Psoas muscle (tissue), 8 donors: ENCODE data around the gene RBM44. TPM values are rescaled to one million over a fixed set of nuclear protein-coding genes. Genes with fewer than 3 reads are reported as not detected.

Source experiments
- ATAC-seq, 4 donors: fragments of 200-7000 bp; cut with Tn5 transposase; one replicate each; pipeline ENCODE4 v1.9.1; 2020; ENCODE audit warnings: moderate library complexity in 3 of 4, mild to moderate bottlenecking in 2 of 4
- DNase-seq, 2 donors: peaks; one replicate each; pipeline ENCODE4 v3.0.0-alpha.2; 2020
- H3K27ac ChIP-seq: fragments of 200-600 bp; one replicate; pipeline ENCODE4 v1.8.0; 2022
- H3K27me3 ChIP-seq, 3 donors: fragments of 200-600 bp in 1 of 3; one replicate each; pipeline versions ENCODE4 v1.6.1 to v1.8.0; 2013 to 2022; ENCODE audit warnings: low read length in 2 of 3, mild to moderate bottlenecking in 2 of 3, moderate library complexity in 1 of 3; ENCODE audit not compliant: insufficient read depth in 3 of 3
- H3K36me3 ChIP-seq, 2 donors: fragments of 200-600 bp in 1 of 2; one replicate each; pipeline versions ENCODE4 v1.6.1 to v1.8.0; 2013 to 2022; ENCODE audit warnings: low read depth in 1 of 2, mild to moderate bottlenecking in 1 of 2, moderate library complexity in 1 of 2; ENCODE audit not compliant: insufficient read depth in 1 of 2
- H3K4me1 ChIP-seq: fragments of 200-600 bp; one replicate; pipeline ENCODE4 v1.8.0; 2022
- H3K4me3 ChIP-seq: fragments of 200-600 bp; one replicate; pipeline ENCODE4 v1.8.0; 2022; ENCODE audit warnings: mild to moderate bottlenecking
- H3K9me3 ChIP-seq: fragments of 200-600 bp; one replicate; pipeline ENCODE4 v1.8.0; 2022
- WGBS, 3 donors: extraction: QIAGEN DNeasy Blood & Tissue Kit; methylation state at CpG; one replicate each; pipeline versions ENCODE4 v1.1.6 to v1.1.7; 2013; 5-methylcytosine and 5-hydroxymethylcytosine counted together
- intact Hi-C, 2 donors: fragments of 100-400 bp; cut with DNase I; formaldehyde crosslinking; loops; one replicate each; pipeline versions ENCODE4 v1.11.0 to v1.14.2; 2022
- polyA plus RNA-seq, 3 donors: library from polyadenylated mRNA; stranded (reverse); fragments of 200-250 nt; gene quantifications; one replicate each; pipeline ENCODE4 v1.2.3, GENCODE V29; 2013
- total RNA-seq, 4 donors: library from RNA; stranded (reverse); fragmentation: NEBNext Ultra II Directional in 2 of 4; extraction: Animal tissue kit (Norgen Biotek cat#: 25700) in 2 of 4; gene quantifications; one replicate each; pipeline versions ENCODE4 v1.2.1 to v1.2.4, GENCODE V29; 2021 to 2023
- TF ChIP-seq, protein P1 (sequence below): fragments of 200-600 bp; IDR thresholded peaks from one replicate; pipeline ENCODE4 v1.8.0; 2022; ENCODE audit warnings: antibody characterized with exemption
- donor health status: healthy with polysubstance abuse.
- donor health status: DM: no; HTN: no; CAD: no; lungs with moderate emphysema.
- donor health status: Bipolar disorder and iron deficiency.
- donor health status: healthy.
- donor health status: DM: yes; HTN: yes; CAD: no.
- donor health status: DM: no; HTN: no; CAD: no.
- donor health status: DM: no; HTN: no; CAD: no.
- donor health status: DM: yes; HTN: yes; CAD: no.

The RBM44 gene
- total and polyA plus RNA-seq, 7 donors: 0.06 to 0.58 (median 0.38) TPM

DNA sequence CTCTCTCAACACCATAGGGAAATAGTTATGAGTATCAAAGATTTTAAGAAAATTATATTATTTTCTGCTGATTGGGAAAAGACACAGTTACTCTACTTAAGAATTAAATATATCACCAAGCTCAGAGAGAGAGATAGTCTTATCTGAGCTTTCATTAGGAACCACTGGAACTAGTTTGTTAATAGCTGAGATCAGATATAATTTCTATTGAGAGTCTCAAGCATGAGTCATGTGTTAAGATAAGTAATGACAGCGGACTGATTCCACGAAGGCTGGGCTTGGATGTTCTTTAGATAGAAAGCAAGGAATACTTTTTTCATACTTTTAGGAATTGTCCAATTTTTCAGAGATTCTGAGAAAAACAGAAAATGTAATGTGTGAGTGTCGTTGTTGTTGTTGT is 44.4 kb upstream of the RBM44 start:
- TF ChIP-seq, protein P1, sequence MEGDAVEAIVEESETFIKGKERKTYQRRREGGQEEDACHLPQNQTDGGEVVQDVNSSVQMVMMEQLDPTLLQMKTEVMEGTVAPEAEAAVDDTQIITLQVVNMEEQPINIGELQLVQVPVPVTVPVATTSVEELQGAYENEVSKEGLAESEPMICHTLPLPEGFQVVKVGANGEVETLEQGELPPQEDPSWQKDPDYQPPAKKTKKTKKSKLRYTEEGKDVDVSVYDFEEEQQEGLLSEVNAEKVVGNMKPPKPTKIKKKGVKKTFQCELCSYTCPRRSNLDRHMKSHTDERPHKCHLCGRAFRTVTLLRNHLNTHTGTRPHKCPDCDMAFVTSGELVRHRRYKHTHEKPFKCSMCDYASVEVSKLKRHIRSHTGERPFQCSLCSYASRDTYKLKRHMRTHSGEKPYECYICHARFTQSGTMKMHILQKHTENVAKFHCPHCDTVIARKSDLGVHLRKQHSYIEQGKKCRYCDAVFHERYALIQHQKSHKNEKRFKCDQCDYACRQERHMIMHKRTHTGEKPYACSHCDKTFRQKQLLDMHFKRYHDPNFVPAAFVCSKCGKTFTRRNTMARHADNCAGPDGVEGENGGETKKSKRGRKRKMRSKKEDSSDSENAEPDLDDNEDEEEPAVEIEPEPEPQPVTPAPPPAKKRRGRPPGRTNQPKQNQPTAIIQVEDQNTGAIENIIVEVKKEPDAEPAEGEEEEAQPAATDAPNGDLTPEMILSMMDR: no peak
- no peak for DNase-seq
- WGBS, 3 donors: 48 to 64% (median 63%) methylated on average over 3 of the region's 3 CpGs
- intact Hi-C loops: no loop called here
- H3K27me3 ChIP-seq: no peaks in the 10 kb centered on the region
- H3K4me3 ChIP-seq: no peak overlapping the region
- H3K9me3 ChIP-seq: no peaks in the 10 kb centered on the region
- H3K4me1 ChIP-seq: peaks cover 16% of the 10 kb centered on the region
- H3K36me3 ChIP-seq: peaks cover 9 to 97% of the 10 kb centered on the region in 2 donors
- ATAC-seq: peak; percentile 67 to 85 (median 77)
- H3K27ac ChIP-seq: peak overlapping the region; percentile 38

DNA sequence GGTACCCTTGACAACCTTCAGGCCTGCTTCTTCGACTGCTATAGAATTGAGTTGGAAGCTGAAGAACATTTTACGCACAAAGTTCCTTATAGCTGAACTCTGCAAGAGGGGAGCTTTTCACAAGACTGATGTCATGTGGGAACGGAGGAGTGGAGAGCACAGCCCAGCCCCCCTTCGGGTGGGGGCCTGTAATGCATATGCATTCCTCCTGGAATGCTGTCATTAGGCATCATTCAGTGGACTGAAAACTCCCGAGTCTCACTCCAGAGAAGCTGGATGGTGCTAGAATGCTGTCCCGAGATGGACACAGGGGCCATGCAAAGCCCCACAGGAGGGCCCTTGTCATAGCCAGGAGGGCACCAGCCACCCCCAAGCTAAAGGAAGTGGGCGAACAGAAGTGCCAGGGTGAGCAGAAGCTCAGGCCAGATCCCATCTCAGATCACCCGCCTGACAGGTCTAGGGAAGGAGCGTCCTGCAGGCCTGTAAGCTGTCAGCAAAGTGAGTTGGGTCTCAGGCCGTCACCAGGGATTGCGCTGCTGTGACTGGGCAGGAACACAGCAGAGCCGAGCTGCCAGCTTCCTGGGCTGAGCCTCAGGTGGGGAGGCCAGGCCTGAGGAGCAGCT is 43.8 kb upstream of the RBM44 start:
- TF ChIP-seq, protein P1: no peak
- 89 to 90% (median 90%) methylated on average over 11 to 12 of the region's 12 CpGs for WGBS, 3 donors
- H3K9me3 ChIP-seq: no peaks in the 10 kb centered on the region
- H3K27ac ChIP-seq: peak overlapping the region; percentile 38
- peaks cover 7 to 97% of the 10 kb centered on the region in 2 donors for H3K36me3 ChIP-seq
- H3K27me3 ChIP-seq: no peaks in the 10 kb centered on the region
- no peak for DNase-seq
- peaks cover 16% of the 10 kb centered on the region for H3K4me1 ChIP-seq
- intact Hi-C loops: no loop called here
- ATAC-seq: peak in 3 of 4 donors; percentile 16 to 27 (median 23)
- no peak overlapping the region for H3K4me3 ChIP-seq

DNA sequence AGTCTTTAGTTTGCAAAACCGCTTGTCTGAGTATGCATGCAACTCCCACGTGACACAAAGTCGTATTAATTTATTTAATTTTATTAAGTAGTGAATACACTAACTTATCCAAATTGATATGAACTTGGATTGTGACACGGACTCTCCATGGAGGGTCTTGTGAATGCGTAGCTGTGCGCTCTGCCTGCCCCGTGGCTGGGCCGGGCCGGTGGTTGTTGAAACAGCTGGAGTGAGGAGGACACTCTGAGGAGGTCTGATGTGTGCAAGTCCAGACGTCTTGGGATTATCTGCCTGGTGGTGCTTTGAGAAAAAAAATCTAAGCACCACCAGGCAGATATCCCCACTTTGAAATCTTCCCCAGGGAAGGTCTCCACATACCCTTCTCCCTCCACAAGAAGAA is 41.0 kb upstream of the RBM44 start:
- intact Hi-C loops: no loop called here
- Histone ChIP-seq H3K27me3 (no peaks in the 10 kb centered on the region), H3K36me3 (peaks cover 4 to 97% of the 10 kb centered on the region in 2 donors), H3K9me3 (no peaks in the 10 kb centered on the region), H3K27ac (no peak overlapping the region), H3K4me3 (no peak overlapping the region), H3K4me1 (peaks cover 16% of the 10 kb centered on the region)
- TF ChIP-seq, protein P1: no peak
- 88 to 92% (median 91%) methylated on average over 10 of the region's 10 CpGs for WGBS, 3 donors
- no peak for ATAC-seq
- no peak for DNase-seq

DNA sequence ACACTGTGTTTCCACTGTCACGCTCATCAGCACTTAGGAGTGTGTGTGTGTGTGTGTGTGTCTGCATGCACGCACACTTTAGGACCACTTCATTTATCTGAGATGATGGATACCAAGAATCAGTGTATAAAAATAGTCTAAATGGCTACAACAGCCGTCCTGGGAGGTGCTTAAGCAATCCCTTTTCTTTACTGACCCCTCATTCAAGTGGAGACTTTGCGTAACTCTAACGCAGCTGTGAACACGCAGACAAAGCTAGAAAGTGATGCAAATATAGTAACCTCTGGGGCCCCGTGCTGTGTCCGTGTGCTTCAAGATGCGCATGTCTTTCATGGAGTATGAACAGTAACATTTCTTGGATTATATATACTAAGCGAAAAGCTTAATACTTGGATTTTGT is 40.4 kb upstream of the RBM44 start:
- TF ChIP-seq, protein P1: no peak
- peaks cover 16% of the 10 kb centered on the region for H3K4me1 ChIP-seq
- peaks cover 2 to 97% of the 10 kb centered on the region in 2 donors for H3K36me3 ChIP-seq
- no peak for DNase-seq
- no peaks in the 10 kb centered on the region for H3K9me3 ChIP-seq
- no peak overlapping the region for H3K27ac ChIP-seq
- intact Hi-C loops: no loop called here
- WGBS, 3 donors: 86 to 92% (median 87%) methylated on average over 10 of the region's 10 CpGs
- no peak for ATAC-seq
- H3K27me3 ChIP-seq: no peaks in the 10 kb centered on the region
- H3K4me3 ChIP-seq: no peak overlapping the region

DNA sequence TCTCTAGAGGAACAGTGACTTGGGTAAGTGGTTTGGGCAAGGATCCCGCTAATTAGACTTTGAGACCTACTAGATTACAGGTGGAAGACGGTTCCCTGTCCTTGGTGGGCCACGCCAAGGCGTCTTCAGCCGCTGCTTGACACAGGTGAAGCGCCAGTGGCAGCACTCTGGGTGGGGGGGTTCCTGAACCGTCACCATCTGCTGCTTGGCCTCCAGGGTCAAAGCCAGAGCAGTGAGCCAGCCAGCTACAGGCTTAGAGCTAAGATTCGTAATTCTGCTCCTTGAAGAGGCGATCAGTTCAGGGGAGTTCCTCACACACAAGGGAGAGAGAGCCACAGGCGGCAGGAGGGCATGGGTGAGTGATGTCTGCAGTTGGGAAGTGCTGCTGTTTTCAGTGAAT is 39.4 kb upstream of the RBM44 start:
- DNase-seq (no peak), ATAC-seq (no peak)
- TF ChIP-seq, protein P1: no peak
- Histone ChIP-seq H3K9me3 (no peaks in the 10 kb centered on the region), H3K4me3 (no peak overlapping the region), H3K27ac (no peak overlapping the region), H3K36me3 (peaks cover 2 to 99% of the 10 kb centered on the region in 2 donors), H3K27me3 (no peaks in the 10 kb centered on the region), H3K4me1 (peaks cover 12% of the 10 kb centered on the region)
- intact Hi-C loops: no loop called here
- 88 to 90% (median 89%) methylated on average over 10 of the region's 10 CpGs for WGBS, 3 donors
